Measurements from ENCODE around the gene SIX1.

- no peak for TF ChIP-seq HMGXB4 (CRISPR knock-in tag; IDR thresholded peaks at IDR 0.05; ENCODE audit: borderline replicate concordance)
- no peak for TF ChIP-seq CTCF (IDR thresholded peaks at IDR 0.05)
- TF ChIP-seq POLR2A (IDR thresholded peaks at IDR 0.05; ENCODE audit: low read length), result no peak
- no peak for TF ChIP-seq NR3C1 (IDR thresholded peaks at IDR 0.05)
- no peak for TF ChIP-seq BHLHE40 (IDR thresholded peaks at IDR 0.05; ENCODE audit: low read depth, low read length)
- TF ChIP-seq POLR2AphosphoS2 (conservative IDR thresholded peaks at IDR 0.05; ENCODE audit: low read length), result no peak
- no peak for TF ChIP-seq NPAS2 (CRISPR knock-in tag; IDR thresholded peaks at IDR 0.05; ENCODE audit: borderline replicate concordance)
- no peak for TF ChIP-seq ELK1 (IDR thresholded peaks at IDR 0.05; ENCODE audit: low read depth, low read length)
Observed at GRCh38 chr14:60599727-60600126, 49.5 kb downstream of the SIX1 start.

Measured in A549 (cell line).